ENCODE data around the gene ENOX1. TPM values are rescaled to one million over a fixed set of nuclear protein-coding genes. Genes with fewer than 3 reads are reported as not detected.

ENOX1 gene
- total RNA-seq, 1 experiment from 2014 or later, result 1.5 TPM

DNA sequence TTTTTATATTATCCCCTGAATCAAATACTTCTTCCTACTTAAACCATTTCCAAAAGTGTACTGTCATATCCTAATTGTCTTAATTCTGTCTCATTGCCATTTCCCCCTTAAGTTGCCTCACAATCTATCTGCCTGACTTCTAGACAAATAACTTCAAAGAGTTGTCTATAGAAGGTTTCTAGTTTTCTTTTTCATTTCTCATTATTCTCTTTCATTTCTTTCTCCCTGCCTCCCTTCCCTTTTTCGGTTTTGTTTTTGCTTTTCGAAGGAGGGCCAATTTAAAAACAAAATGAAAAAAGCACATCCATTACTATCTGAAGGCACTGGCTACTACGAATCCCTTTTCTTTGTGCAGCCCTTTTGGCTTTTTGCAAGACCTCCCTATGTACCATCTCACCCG is 396.2 kb downstream of the ENOX1 start:
- TF ChIP-seq CTCF (IDR thresholded peaks at IDR 0.05; ENCODE audit: unreplicated experiment), result no peak
- intact Hi-C loops (cut with micrococcal nuclease; ENCODE audit: unreplicated experiment), result no loop called here
- H3K27me3 Mint-ChIP-seq (ENCODE audit: unreplicated experiment), result no peaks in the 10 kb centered on the region
- H3K27ac Mint-ChIP-seq (ENCODE audit: unreplicated experiment), result no peak overlapping the region
- no peak overlapping the region for H3K4me3 Mint-ChIP-seq (ENCODE audit: low read depth, unreplicated experiment)
- no peaks in the 10 kb centered on the region for H3K9me3 Mint-ChIP-seq (ENCODE audit: low read depth, unreplicated experiment)
- BruUV-seq (replicated peaks), result no TSS peak
- peaks cover 6% of the 10 kb centered on the region for H3K36me3 Mint-ChIP-seq (ENCODE audit: insufficient read depth, unreplicated experiment)
- peaks cover 20% of the 10 kb centered on the region for H3K4me1 Mint-ChIP-seq (ENCODE audit: low read depth, unreplicated experiment)
- CTCF ChIA-PET, result interaction anchor here (0.7 kb wide), 1 partner anchor 87 kb away, joined by 4 read pairs; no protein-coding TSS in a partner anchor
- DNase-seq, result no peak

GRCh38 chr13:43389983-43390382 is 396.8 kb downstream of the ENOX1 start:
- TF ChIP-seq CTCF (IDR thresholded peaks at IDR 0.05; ENCODE audit: unreplicated experiment), result no peak
- intact Hi-C loops (cut with micrococcal nuclease; ENCODE audit: unreplicated experiment), result loop anchor here (5.0 kb wide), 1 partner anchor 397 kb away; the partner anchor contains the start of gene ENOX1
- H3K4me1 Mint-ChIP-seq (ENCODE audit: low read depth, unreplicated experiment), result peaks cover 20% of the 10 kb centered on the region
- no peak for DNase-seq
- CTCF ChIA-PET, result interaction anchor here (0.7 kb wide), 1 partner anchor 87 kb away, joined by 4 read pairs; no protein-coding TSS in a partner anchor
- peaks cover 6% of the 10 kb centered on the region for H3K36me3 Mint-ChIP-seq (ENCODE audit: insufficient read depth, unreplicated experiment)
- H3K4me3 Mint-ChIP-seq (ENCODE audit: low read depth, unreplicated experiment), result no peak overlapping the region
- no peak overlapping the region for H3K27ac Mint-ChIP-seq (ENCODE audit: unreplicated experiment)
- no peaks in the 10 kb centered on the region for H3K27me3 Mint-ChIP-seq (ENCODE audit: unreplicated experiment)
- no peaks in the 10 kb centered on the region for H3K9me3 Mint-ChIP-seq (ENCODE audit: low read depth, unreplicated experiment)
- no TSS peak for BruUV-seq (replicated peaks)

DNA sequence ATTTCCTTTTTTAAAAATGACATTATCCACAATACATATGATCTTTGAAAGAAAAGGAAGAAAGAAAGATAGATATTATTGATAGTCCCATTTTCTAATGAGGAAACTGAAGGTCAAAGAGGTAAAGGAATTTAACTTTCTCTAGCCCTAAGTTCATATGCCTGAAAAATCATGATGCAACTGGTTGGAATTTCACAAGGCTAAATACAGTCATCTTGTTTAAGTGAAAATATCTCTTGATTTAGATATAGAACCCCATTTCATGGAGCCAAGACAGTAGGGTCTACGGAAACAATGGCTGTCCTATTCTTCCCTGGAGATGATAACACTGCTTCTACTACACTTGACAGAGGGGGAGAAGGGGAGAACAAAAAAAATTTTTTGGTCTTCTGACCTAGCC is 397.2 kb downstream of the ENOX1 start:
- no peak for TF ChIP-seq CTCF (IDR thresholded peaks at IDR 0.05; ENCODE audit: unreplicated experiment)
- Mint-ChIP-seq H3K4me3 (ENCODE audit: low read depth, unreplicated experiment) (no peak overlapping the region), H3K36me3 (ENCODE audit: insufficient read depth, unreplicated experiment) (peaks cover 6% of the 10 kb centered on the region), H3K4me1 (ENCODE audit: low read depth, unreplicated experiment) (peaks cover 20% of the 10 kb centered on the region), H3K27ac (ENCODE audit: unreplicated experiment) (no peak overlapping the region), H3K9me3 (ENCODE audit: low read depth, unreplicated experiment) (no peaks in the 10 kb centered on the region), H3K27me3 (ENCODE audit: unreplicated experiment) (no peaks in the 10 kb centered on the region)
- intact Hi-C loops (cut with micrococcal nuclease; ENCODE audit: unreplicated experiment), result loop anchor here (5.0 kb wide), 1 partner anchor 398 kb away; the partner anchor contains the start of gene ENOX1
- no TSS peak for BruUV-seq (replicated peaks)
- DNase-seq, result no peak
- CTCF ChIA-PET, result interaction anchor here (1.4 kb wide), 1 partner anchor 415 kb away, joined by 3 read pairs; no protein-coding TSS in a partner anchor

- no peak overlapping the region for H3K27ac Mint-ChIP-seq (ENCODE audit: unreplicated experiment)
- DNase-seq, result peak; percentile 27
- no peak for TF ChIP-seq CTCF (IDR thresholded peaks at IDR 0.05; ENCODE audit: unreplicated experiment)
- no peaks in the 10 kb centered on the region for H3K27me3 Mint-ChIP-seq (ENCODE audit: unreplicated experiment)
- no peaks in the 10 kb centered on the region for H3K9me3 Mint-ChIP-seq (ENCODE audit: low read depth, unreplicated experiment)
- H3K4me3 Mint-ChIP-seq (ENCODE audit: low read depth, unreplicated experiment), result peak overlapping the region; percentile 70
- intact Hi-C loops (cut with micrococcal nuclease; ENCODE audit: unreplicated experiment), result loop anchor here (5.0 kb wide), 1 partner anchor 399 kb away; the partner anchor contains the start of gene ENOX1
- H3K4me1 Mint-ChIP-seq (ENCODE audit: low read depth, unreplicated experiment), result peaks cover 20% of the 10 kb centered on the region
- peaks cover 6% of the 10 kb centered on the region for H3K36me3 Mint-ChIP-seq (ENCODE audit: insufficient read depth, unreplicated experiment)
- CTCF ChIA-PET, result interaction anchor here (0.6 to 1.4 kb wide), 4 partner anchors 8 to 419 kb away, joined by 3 to 5 read pairs (median 4); no protein-coding TSS in a partner anchor
- BruUV-seq (replicated peaks), result no TSS peak
These were observed 398.3 kb downstream of the ENOX1 start for GRCh38 chr13:43388282-43389034.
